ENCODE data around the gene TBC1D9B. TPM values are rescaled to one million over a fixed set of nuclear protein-coding genes. Genes with fewer than 3 reads are reported as not detected.
A peak's percentile ranks its signal among the peaks of the same experiment; 100 is the strongest.

TBC1D9B gene
- total RNA-seq, 1 experiment from 2014 or later = 70.9 TPM

DNA sequence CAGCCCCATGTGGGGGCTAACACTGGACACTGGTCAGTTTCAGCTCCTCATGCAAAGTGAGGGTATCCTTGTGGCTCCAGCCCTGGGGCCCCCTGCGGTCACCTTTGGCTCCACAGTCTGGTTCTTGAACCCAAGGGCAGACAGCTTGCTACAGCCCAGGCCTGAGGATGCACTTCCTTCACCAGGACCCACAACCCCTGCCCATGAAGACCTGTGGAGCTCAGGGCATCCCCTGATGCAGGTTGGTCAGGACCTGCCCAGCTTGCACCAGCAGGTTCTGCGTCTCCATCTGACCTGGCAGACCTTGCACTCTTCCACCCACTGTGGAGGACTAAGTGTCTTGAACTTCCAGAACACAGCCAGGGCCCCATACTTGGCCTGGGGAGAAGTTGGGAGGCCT, 45.4 kb downstream of the TBC1D9B start (continued):
- TF ChIP-seq, protein P1, sequence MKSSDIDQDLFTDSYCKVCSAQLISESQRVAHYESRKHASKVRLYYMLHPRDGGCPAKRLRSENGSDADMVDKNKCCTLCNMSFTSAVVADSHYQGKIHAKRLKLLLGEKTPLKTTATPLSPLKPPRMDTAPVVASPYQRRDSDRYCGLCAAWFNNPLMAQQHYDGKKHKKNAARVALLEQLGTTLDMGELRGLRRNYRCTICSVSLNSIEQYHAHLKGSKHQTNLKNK (CRISPR knock-in tag; IDR thresholded peaks at IDR 0.05) = no peak
- TF ChIP-seq, protein P2, sequence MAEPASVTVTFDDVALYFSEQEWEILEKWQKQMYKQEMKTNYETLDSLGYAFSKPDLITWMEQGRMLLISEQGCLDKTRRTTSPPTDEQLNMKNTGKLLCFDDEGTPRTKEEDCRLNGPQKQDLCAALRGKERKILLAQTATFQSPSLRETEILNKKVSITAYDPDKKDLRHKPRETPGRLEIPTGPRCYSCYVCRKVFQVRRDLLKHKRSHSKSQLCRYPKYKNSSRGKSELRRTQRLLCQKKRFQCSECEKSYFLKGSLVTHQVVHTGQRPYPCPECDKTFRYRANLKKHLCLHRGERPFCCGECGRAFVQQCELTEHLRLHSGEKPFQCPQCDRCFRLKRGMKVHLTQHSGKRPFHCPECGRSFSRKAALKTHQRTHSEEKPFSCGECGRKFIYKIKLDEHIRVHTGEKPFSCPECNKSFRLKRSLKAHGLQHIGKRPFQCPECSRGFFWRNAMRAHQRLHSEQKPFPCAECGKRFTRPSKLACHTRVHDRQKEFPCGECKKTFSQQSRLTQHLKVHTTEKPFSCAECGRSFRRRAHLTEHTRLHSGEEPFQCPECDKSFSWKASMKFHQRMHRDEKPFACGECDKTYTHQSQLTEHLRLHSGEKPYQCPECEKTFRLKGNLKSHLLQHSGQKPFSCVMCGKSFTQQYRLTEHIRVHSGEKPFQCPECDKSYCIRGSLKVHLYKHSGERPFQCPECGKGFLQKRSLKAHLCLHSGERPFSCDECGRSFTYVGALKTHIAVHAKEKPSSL (CRISPR knock-in tag; conservative IDR thresholded peaks at IDR 0.05) = no peak
- TF ChIP-seq CREM (CRISPR knock-in tag; IDR thresholded peaks at IDR 0.05) (no peak), GABPB1 (CRISPR knock-in tag; IDR thresholded peaks at IDR 0.05) (no peak)
- TF ChIP-seq, protein P3, sequence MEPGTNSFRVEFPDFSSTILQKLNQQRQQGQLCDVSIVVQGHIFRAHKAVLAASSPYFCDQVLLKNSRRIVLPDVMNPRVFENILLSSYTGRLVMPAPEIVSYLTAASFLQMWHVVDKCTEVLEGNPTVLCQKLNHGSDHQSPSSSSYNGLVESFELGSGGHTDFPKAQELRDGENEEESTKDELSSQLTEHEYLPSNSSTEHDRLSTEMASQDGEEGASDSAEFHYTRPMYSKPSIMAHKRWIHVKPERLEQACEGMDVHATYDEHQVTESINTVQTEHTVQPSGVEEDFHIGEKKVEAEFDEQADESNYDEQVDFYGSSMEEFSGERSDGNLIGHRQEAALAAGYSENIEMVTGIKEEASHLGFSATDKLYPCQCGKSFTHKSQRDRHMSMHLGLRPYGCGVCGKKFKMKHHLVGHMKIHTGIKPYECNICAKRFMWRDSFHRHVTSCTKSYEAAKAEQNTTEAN (CRISPR knock-in tag; IDR thresholded peaks at IDR 0.05) = no peak

DNA sequence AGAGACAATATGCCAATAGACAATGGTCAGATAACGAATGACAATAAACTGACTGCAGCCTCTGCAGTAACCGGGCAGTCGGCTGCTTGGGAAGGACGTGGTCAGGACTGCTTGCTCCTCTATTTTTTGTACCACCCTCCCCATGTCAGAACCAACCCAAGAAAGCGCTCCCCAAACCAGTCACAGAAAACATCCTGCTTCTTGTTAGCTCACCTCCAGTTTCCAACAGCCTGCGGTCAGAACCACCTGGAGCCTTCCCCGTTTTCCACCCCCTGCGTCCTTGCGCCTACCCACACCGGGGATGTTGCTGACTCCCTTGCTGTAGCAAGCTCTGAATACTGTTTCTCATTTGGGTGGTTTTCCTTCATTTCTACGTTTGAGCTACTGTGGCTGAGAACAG, 47.4 kb downstream of the TBC1D9B start:
- POLR2A ChIA-PET = no interaction called here
- CTCF ChIA-PET = interaction anchor here (0.8 to 1.5 kb wide), 3 partner anchors 11 to 63 kb away, joined by 3 to 5 read pairs (median 4); no protein-coding TSS in a partner anchor
- H3K4me1 Mint-ChIP-seq = peaks cover 19% of the 10 kb centered on the region
- H3K27ac Mint-ChIP-seq = no peak overlapping the region
- DNase-seq (ENCODE audit: low spot score) = no peak
- no peak for ATAC-seq
- peaks cover 37% of the 10 kb centered on the region for H3K36me3 Mint-ChIP-seq
- TF ChIP-seq, protein P4, sequence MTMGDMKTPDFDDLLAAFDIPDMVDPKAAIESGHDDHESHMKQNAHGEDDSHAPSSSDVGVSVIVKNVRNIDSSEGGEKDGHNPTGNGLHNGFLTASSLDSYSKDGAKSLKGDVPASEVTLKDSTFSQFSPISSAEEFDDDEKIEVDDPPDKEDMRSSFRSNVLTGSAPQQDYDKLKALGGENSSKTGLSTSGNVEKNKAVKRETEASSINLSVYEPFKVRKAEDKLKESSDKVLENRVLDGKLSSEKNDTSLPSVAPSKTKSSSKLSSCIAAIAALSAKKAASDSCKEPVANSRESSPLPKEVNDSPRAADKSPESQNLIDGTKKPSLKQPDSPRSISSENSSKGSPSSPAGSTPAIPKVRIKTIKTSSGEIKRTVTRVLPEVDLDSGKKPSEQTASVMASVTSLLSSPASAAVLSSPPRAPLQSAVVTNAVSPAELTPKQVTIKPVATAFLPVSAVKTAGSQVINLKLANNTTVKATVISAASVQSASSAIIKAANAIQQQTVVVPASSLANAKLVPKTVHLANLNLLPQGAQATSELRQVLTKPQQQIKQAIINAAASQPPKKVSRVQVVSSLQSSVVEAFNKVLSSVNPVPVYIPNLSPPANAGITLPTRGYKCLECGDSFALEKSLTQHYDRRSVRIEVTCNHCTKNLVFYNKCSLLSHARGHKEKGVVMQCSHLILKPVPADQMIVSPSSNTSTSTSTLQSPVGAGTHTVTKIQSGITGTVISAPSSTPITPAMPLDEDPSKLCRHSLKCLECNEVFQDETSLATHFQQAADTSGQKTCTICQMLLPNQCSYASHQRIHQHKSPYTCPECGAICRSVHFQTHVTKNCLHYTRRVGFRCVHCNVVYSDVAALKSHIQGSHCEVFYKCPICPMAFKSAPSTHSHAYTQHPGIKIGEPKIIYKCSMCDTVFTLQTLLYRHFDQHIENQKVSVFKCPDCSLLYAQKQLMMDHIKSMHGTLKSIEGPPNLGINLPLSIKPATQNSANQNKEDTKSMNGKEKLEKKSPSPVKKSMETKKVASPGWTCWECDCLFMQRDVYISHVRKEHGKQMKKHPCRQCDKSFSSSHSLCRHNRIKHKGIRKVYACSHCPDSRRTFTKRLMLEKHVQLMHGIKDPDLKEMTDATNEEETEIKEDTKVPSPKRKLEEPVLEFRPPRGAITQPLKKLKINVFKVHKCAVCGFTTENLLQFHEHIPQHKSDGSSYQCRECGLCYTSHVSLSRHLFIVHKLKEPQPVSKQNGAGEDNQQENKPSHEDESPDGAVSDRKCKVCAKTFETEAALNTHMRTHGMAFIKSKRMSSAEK (CRISPR knock-in tag; IDR thresholded peaks at IDR 0.05; ENCODE audit: borderline replicate concordance) = no peak
- TF ChIP-seq, protein P5, sequence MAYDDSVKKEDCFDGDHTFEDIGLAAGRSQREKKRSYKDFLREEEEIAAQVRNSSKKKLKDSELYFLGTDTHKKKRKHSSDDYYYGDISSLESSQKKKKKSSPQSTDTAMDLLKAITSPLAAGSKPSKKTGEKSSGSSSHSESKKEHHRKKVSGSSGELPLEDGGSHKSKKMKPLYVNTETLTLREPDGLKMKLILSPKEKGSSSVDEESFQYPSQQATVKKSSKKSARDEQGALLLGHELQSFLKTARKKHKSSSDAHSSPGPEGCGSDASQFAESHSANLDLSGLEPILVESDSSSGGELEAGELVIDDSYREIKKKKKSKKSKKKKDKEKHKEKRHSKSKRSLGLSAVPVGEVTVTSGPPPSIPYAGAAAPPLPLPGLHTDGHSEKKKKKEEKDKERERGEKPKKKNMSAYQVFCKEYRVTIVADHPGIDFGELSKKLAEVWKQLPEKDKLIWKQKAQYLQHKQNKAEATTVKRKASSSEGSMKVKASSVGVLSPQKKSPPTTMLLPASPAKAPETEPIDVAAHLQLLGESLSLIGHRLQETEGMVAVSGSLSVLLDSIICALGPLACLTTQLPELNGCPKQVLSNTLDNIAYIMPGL (CRISPR knock-in tag; IDR thresholded peaks at IDR 0.05) = no peak
- TF ChIP-seq FOXK1 (CRISPR knock-in tag; IDR thresholded peaks at IDR 0.05) (no peak), PRRX2 (CRISPR knock-in tag; IDR thresholded peaks at IDR 0.05) (no peak), EMX1 (CRISPR knock-in tag; IDR thresholded peaks at IDR 0.05) (no peak)
- TF ChIP-seq, protein P6, sequence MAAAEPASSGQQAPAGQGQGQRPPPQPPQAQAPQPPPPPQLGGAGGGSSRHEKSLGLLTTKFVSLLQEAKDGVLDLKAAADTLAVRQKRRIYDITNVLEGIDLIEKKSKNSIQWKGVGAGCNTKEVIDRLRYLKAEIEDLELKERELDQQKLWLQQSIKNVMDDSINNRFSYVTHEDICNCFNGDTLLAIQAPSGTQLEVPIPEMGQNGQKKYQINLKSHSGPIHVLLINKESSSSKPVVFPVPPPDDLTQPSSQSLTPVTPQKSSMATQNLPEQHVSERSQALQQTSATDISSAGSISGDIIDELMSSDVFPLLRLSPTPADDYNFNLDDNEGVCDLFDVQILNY (CRISPR knock-in tag; IDR thresholded peaks at IDR 0.05) = no peak
- TF ChIP-seq, protein P7, sequence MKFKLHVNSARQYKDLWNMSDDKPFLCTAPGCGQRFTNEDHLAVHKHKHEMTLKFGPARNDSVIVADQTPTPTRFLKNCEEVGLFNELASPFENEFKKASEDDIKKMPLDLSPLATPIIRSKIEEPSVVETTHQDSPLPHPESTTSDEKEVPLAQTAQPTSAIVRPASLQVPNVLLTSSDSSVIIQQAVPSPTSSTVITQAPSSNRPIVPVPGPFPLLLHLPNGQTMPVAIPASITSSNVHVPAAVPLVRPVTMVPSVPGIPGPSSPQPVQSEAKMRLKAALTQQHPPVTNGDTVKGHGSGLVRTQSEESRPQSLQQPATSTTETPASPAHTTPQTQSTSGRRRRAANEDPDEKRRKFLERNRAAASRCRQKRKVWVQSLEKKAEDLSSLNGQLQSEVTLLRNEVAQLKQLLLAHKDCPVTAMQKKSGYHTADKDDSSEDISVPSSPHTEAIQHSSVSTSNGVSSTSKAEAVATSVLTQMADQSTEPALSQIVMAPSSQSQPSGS (CRISPR knock-in tag; IDR thresholded peaks at IDR 0.05; ENCODE audit: borderline replicate concordance, low read depth) = no peak
- TF ChIP-seq, protein P8, sequence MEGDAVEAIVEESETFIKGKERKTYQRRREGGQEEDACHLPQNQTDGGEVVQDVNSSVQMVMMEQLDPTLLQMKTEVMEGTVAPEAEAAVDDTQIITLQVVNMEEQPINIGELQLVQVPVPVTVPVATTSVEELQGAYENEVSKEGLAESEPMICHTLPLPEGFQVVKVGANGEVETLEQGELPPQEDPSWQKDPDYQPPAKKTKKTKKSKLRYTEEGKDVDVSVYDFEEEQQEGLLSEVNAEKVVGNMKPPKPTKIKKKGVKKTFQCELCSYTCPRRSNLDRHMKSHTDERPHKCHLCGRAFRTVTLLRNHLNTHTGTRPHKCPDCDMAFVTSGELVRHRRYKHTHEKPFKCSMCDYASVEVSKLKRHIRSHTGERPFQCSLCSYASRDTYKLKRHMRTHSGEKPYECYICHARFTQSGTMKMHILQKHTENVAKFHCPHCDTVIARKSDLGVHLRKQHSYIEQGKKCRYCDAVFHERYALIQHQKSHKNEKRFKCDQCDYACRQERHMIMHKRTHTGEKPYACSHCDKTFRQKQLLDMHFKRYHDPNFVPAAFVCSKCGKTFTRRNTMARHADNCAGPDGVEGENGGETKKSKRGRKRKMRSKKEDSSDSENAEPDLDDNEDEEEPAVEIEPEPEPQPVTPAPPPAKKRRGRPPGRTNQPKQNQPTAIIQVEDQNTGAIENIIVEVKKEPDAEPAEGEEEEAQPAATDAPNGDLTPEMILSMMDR (IDR thresholded peaks at IDR 0.05) = no peak
- H3K27me3 Mint-ChIP-seq (ENCODE audit: low read depth) = no peaks in the 10 kb centered on the region; the same call in 1 of the 2 replicates
- H3K9me3 Mint-ChIP-seq = peaks cover 7% of the 10 kb centered on the region
- H3K4me3 Mint-ChIP-seq = peak overlapping the region; percentile 94
